H1 (cell line): ENCODE results near the gene RTN4RL1. TPM values are rescaled to one million over a fixed set of nuclear protein-coding genes. Genes with fewer than 3 reads are reported as not detected.

ENCODE experiments used
- CTBP2 ChIP-seq: IDR thresholded peaks from 2 replicates; pipeline ENCODE4 v1.7.0; 2011; ENCODE audit warnings: borderline replicate concordance, mild to moderate bottlenecking, moderate library complexity, mixed read lengths, low read length; ENCODE audit not compliant: insufficient read depth, insufficient read length
- CTCF ChIP-seq, 3 experiments: IDR thresholded peaks; 1 replicate in 2 of 3; 2 replicates in 1 of 3; pipeline versions ENCODE4 v1.5.1 to v1.6.1; 2011; ENCODE audit warnings: low read length in 3 of 3, mild to moderate bottlenecking in 3 of 3, inconsistent platforms in 2 of 3, low read depth in 1 of 3, moderate library complexity in 1 of 3; ENCODE audit not compliant: insufficient read depth in 1 of 3; ENCODE audit errors: control extremely low read depth in 1 of 3
- E2F6 ChIP-seq: IDR thresholded peaks from 2 replicates; pipeline ENCODE4 v1.6.1; 2012; ENCODE audit warnings: inconsistent platforms
- MAX ChIP-seq: IDR thresholded peaks from 2 replicates; pipeline ENCODE4 v1.6.1; 2012; ENCODE audit warnings: inconsistent platforms
- POU5F1 ChIP-seq: IDR thresholded peaks from 2 replicates; pipeline ENCODE4 v1.6.1; 2011; ENCODE audit warnings: low read depth, mild to moderate bottlenecking, low read length, moderate library complexity
- TBP ChIP-seq: IDR thresholded peaks from 2 replicates; pipeline ENCODE4 v1.6.1; 2011; ENCODE audit warnings: low read depth, low read length, improper control_type of control experiment
- polyA plus RNA-seq, 7 experiments: library from polyadenylated mRNA; depleted of rRNA in 3 of 7; stranded (reverse) in 5 of 7; unstranded in 2 of 7; fragments of >200 nt in 5 of 7; fragments of 200-250 nt in 2 of 7; gene quantifications; 1 replicate in 5 of 7; 2 replicates in 1 of 7; 4 replicates in 1 of 7; pipeline versions ENCODE4 v1.2.1 to v1.2.3, GENCODE V29; 2011 to 2013; ENCODE audit warnings: missing spikeins in 2 of 7, mixed read lengths in 2 of 7
- total RNA-seq: library from RNA; stranded (reverse); fragmentation: NEBNext Ultra II Directional; extraction: Animal tissue kit (Norgen Biotek cat#: 25700); gene quantifications from 2 replicates; pipeline ENCODE4 v1.2.1, GENCODE V29; 2021

Gene RTN4RL1
- total and polyA plus RNA-seq, 2 of the 8 experiments (the other 6 are each of a cell fraction or from before 2014, with no cell fraction given) = 0.09 TPM; not detected in 1

- TF ChIP-seq CTCF (IDR thresholded peaks at IDR 0.05; ENCODE audit: control extremely low read depth in 1 of 3, insufficient read depth in 1 of 3, low read depth in 1 of 3, low read length in 3 of 3) (no peak), TBP (no peak), E2F6 (no peak), CTBP2 (no peak), POU5F1 (no peak), MAX (no peak)
These were observed 29.7 kb downstream of the RTN4RL1 start (continued) for GRCh38 chr17:1995321-1995892.
